Right lobe of liver (tissue), 6 donors: Measurements from ENCODE around the gene OSMR. TPM values are rescaled to one million over a fixed set of nuclear protein-coding genes. Genes with fewer than 3 reads are reported as not detected.

Experiments used
- ATAC-seq, 4 donors: fragments of 200-7000 bp; cut with Tn5 transposase; one replicate each; pipeline ENCODE4 v1.9.1; 2020; ENCODE audit warnings: mild to moderate bottlenecking in 4 of 4, moderate library complexity in 4 of 4
- DNase-seq, 3 donors: peaks; one replicate each; pipeline ENCODE4 v3.0.0-alpha.2; 2020
- H3K27ac ChIP-seq, 3 donors: fragments of 200-600 bp; one replicate each; pipeline ENCODE4 v1.8.0; 2022
- H3K27me3 ChIP-seq, 2 donors: fragments of 200-600 bp; one replicate each; pipeline ENCODE4 v1.8.0; 2022
- H3K36me3 ChIP-seq, 4 donors: fragments of 200-600 bp; sonication (generic) in 1 of 4; one replicate each; pipeline versions ENCODE4 v1.5.1 to v1.8.0; 2017 to 2022; ENCODE audit warnings: control low read depth in 1 of 4
- H3K4me1 ChIP-seq, 4 donors: fragments of 200-600 bp; sonication (generic) in 1 of 4; one replicate each; pipeline versions ENCODE4 v1.5.1 to v1.8.0; 2017 to 2022; ENCODE audit warnings: control low read depth in 1 of 4
- H3K4me3 ChIP-seq, 3 donors: fragments of 200-600 bp; one replicate each; pipeline ENCODE4 v1.8.0; 2022
- H3K9me3 ChIP-seq, 4 donors: fragments of 200-600 bp; sonication (generic) in 1 of 4; one replicate each; pipeline versions ENCODE4 v1.5.1 to v1.8.0; 2017 to 2022; ENCODE audit warnings: control low read depth in 1 of 4
- POLR2A ChIP-seq: fragments of 450-650 bp; IDR thresholded peaks from one replicate; pipeline ENCODE4 v1.6.1; 2017; ENCODE audit warnings: antibody characterized with exemption, mild to moderate bottlenecking
- WGBS: methylation state at CpG from one replicate; pipeline ENCODE4 v1.1.6; 2018; ENCODE audit warnings: low coverage, low lambda C conversion rate; ENCODE audit not compliant: insufficient coverage; ENCODE audit errors: missing lambda C conversion rate; 5-methylcytosine and 5-hydroxymethylcytosine counted together
- intact Hi-C, 2 donors: fragments of 100-400 bp; cut with DNase I; formaldehyde crosslinking; loops; one replicate each; pipeline versions ENCODE4 v1.11.2 to v1.14.1; 2022
- total RNA-seq, 6 experiments: library from RNA; depleted of rRNA in 2 of 6; stranded (reverse); fragments of >200 nt in 2 of 6; fragmentation: NEBNext Ultra II Directional in 3 of 6; extraction: Animal tissue kit (Norgen Biotek cat#: 25700) in 3 of 6; gene quantifications; one replicate each; pipeline versions ENCODE4 v1.1.0 to v1.2.4, GENCODE V29; 2016 to 2023
- TF ChIP-seq, protein P1 (sequence below), 4 donors: fragments of 200-600 bp in 3 of 4; fragments of 450-650 bp in 1 of 4; IDR thresholded peaks; one replicate each; pipeline versions ENCODE4 v1.5.1 to v1.8.0; 2016 to 2022; ENCODE audit warnings: antibody characterized with exemption in 4 of 4, mild to moderate bottlenecking in 2 of 4
- donor health status: DM: no; HTN: yes; CAD: no.
- donor health status: DM: no; HTN: no; CAD: no.
- donor health status: DM: no; HTN: no; CAD: no.
- donor health status: DM: no; HTN: yes; CAD: no.
- donor health status: DM: no; HTN: yes; CAD: no.

Gene OSMR
- total RNA-seq, 6 experiments from 2014 or later, result 3.9 to 44.8 (median 12.2) TPM

DNA sequence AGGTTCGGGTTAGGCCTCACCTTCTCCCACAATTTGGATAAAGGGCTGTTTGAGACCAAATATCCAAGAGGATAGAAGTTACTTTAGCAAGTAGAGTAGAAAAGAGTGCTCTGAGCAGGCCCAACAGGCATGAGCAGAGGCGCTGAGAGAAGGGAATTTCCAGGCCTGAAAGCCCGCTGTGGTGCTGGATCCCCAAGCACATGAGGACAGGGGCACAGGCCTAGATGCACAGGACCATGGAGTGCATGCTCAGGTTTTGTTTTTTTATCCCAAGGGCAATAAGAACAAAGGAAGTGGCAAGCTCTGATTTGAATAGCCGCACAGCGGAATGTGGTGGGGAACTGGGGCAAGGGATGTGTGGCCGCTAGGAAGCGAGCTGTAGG is 33.3 kb downstream of the OSMR start:
- 84% methylated on average over 7 of the region's 7 CpGs for WGBS
- intact Hi-C loops, result no loop called here

DNA sequence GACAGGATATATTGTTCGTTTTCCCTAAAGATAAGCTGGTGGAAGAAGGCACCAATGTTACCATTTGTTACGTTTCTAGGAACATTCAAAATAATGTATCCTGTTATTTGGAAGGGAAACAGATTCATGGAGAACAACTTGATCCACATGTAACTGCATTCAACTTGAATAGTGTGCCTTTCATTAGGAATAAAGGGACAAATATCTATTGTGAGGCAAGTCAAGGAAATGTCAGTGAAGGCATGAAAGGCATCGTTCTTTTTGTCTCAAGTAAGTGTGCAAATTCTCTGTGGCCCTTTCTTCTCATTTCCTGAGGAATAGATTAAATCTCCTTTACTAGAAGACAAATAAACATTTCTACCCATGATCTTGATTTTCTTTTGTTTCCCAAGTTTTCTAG is 38.0 kb downstream of the OSMR start:
- peaks cover 0 to 11% (median 3%) of the 10 kb centered on the region in 4 donors for H3K36me3 ChIP-seq

More for the DNA sequence above, 33.3 kb downstream of the OSMR start:
- Histone ChIP-seq H3K9me3 (no peaks in the 10 kb centered on the region), H3K4me3 (no peak overlapping the region), H3K27ac (no peak overlapping the region), H3K27me3 (no peaks in the 10 kb centered on the region), H3K4me1 (no peaks in the 10 kb centered on the region), H3K36me3 (peaks cover 0 to 16% (median 4%) of the 10 kb centered on the region in 4 donors)
- DNase-seq (no peak), ATAC-seq (no peak)
- TF ChIP-seq, protein P1, sequence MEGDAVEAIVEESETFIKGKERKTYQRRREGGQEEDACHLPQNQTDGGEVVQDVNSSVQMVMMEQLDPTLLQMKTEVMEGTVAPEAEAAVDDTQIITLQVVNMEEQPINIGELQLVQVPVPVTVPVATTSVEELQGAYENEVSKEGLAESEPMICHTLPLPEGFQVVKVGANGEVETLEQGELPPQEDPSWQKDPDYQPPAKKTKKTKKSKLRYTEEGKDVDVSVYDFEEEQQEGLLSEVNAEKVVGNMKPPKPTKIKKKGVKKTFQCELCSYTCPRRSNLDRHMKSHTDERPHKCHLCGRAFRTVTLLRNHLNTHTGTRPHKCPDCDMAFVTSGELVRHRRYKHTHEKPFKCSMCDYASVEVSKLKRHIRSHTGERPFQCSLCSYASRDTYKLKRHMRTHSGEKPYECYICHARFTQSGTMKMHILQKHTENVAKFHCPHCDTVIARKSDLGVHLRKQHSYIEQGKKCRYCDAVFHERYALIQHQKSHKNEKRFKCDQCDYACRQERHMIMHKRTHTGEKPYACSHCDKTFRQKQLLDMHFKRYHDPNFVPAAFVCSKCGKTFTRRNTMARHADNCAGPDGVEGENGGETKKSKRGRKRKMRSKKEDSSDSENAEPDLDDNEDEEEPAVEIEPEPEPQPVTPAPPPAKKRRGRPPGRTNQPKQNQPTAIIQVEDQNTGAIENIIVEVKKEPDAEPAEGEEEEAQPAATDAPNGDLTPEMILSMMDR (IDR thresholded peaks at IDR 0.05), result no peak
- no peak for TF ChIP-seq POLR2A

DNA sequence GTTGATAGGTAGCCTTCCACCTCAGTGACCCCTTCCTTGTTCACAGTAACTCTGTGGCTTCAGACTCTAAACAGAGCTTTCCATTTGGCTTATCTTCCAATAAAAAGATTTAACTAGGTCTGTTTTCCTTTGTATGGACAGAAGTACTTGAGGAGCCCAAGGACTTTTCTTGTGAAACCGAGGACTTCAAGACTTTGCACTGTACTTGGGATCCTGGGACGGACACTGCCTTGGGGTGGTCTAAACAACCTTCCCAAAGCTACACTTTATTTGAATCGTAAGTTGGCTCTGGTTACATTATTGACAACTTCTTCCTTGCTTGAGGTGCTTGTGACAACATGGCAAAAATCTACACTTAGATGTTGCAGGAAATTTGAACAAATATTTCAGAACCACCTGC is 39.4 kb downstream of the OSMR start:
- TF ChIP-seq, protein P1 (IDR thresholded peaks at IDR 0.05), result no peak
- TF ChIP-seq POLR2A, result no peak
- DNase-seq (no peak), ATAC-seq (no peak)
- Histone ChIP-seq H3K27me3 (no peaks in the 10 kb centered on the region), H3K4me3 (no peak overlapping the region), H3K9me3 (no peaks in the 10 kb centered on the region), H3K36me3 (peaks cover 0 to 11% (median 3%) of the 10 kb centered on the region in 4 donors), H3K27ac (no peak overlapping the region), H3K4me1 (no peaks in the 10 kb centered on the region)
- WGBS, result 40% methylated on average over 3 of the region's 3 CpGs
- intact Hi-C loops, result no loop called here

More for the DNA sequence above, 38.0 kb downstream of the OSMR start:
- peak; percentile 17 to 68 (median 36) for ATAC-seq
- TF ChIP-seq POLR2A, result no peak
- TF ChIP-seq, protein P1 (IDR thresholded peaks at IDR 0.05), result no peak
- DNase-seq, result no peak
- Histone ChIP-seq H3K4me3 (no peak overlapping the region), H3K27me3 (no peaks in the 10 kb centered on the region), H3K27ac (no peak overlapping the region), H3K4me1 (no peaks in the 10 kb centered on the region), H3K9me3 (no peaks in the 10 kb centered on the region)
- WGBS, result 28% methylated on average over 3 of the region's 3 CpGs
- intact Hi-C loops, result no loop called here

DNA sequence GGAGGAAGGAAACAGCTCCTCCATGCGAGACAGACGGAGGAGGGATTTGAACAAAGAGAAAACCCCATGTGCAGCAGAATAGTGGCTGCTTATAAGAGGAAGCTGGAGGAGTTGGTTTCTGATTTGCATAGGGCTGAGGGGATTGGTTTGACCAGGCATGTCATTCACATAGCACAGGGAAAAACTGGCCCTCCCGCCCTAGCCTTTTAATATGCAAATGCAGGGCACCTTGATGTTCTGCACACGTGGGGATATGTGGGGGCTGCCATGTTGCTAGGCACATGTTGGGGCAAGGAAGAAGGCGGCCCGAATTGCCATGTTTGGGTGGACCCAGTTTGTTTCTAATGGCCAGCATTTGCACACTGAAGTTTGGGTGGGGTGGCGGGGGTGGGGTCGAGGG is 42.2 kb downstream of the OSMR start:
- Histone ChIP-seq H3K27ac (no peak overlapping the region), H3K9me3 (no peaks in the 10 kb centered on the region), H3K4me1 (no peaks in the 10 kb centered on the region), H3K4me3 (no peak overlapping the region), H3K27me3 (no peaks in the 10 kb centered on the region), H3K36me3 (peaks cover 0 to 11% (median 3%) of the 10 kb centered on the region in 4 donors)
- intact Hi-C loops, result no loop called here
- no peak for DNase-seq
- ATAC-seq, result no peak
- no peak for TF ChIP-seq POLR2A
- TF ChIP-seq, protein P1 (IDR thresholded peaks at IDR 0.05), result no peak
- 39% methylated on average over 6 of the region's 8 CpGs for WGBS

DNA sequence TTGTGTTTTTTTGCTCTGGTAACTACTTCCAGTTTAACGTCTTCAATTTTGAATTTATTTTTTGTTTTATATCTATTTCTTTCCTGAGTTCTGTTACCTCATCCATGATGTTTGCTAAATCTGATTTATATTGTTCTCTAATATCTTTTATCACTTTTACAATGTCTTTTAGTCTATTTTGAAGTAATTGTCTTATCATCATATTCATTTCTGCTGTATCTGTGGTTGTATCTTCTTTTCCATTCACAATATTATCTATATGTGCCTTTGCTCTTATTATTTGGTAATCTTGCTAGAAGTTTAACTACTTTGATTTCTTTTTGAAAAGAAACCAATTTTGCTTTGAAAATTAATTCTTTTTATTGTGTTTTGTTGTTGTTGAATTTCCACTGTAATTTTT is 43.6 kb downstream of the OSMR start:
- no peak overlapping the region for H3K4me3 ChIP-seq
- 50% methylated on average over 1 of the region's 1 CpG for WGBS
- ATAC-seq, result no peak
- H3K27me3 ChIP-seq, result no peaks in the 10 kb centered on the region
- no peaks in the 10 kb centered on the region for H3K9me3 ChIP-seq
- TF ChIP-seq, protein P1 (IDR thresholded peaks at IDR 0.05), result no peak
- no peak for TF ChIP-seq POLR2A
- no peak for DNase-seq
- peaks cover 0 to 7% (median 0%) of the 10 kb centered on the region in 4 donors for H3K36me3 ChIP-seq
- H3K27ac ChIP-seq, result no peak overlapping the region
- H3K4me1 ChIP-seq, result no peaks in the 10 kb centered on the region
- intact Hi-C loops, result no loop called here
